Vagina (tissue), 2 donors: Measurements from ENCODE around the gene LZTS2. TPM values are rescaled to one million over a fixed set of nuclear protein-coding genes. Genes with fewer than 3 reads are reported as not detected.

Source experiments
- DNase-seq, 2 donors: peaks; one replicate each; pipeline ENCODE4 v3.0.0-alpha.2; 2017; ENCODE audit errors: extremely low spot score in 2 of 2
- H3K27ac ChIP-seq: fragments of 200-600 bp; sonication (generic); one replicate; pipeline ENCODE4 v1.5.1; 2019
- H3K27me3 ChIP-seq: fragments of 200-600 bp; sonication (generic); one replicate; pipeline ENCODE4 v1.5.1; 2019
- H3K36me3 ChIP-seq, 2 donors: fragments of 200-600 bp; sonication (generic); one replicate each; pipeline ENCODE4 v1.5.1; 2017 to 2019
- H3K4me1 ChIP-seq: fragments of 200-600 bp; sonication (generic); one replicate; pipeline ENCODE4 v1.5.1; 2019
- H3K4me3 ChIP-seq, 2 donors: fragments of 200-600 bp; sonication (generic); 1 replicate in 1 of 2; 2 replicates in 1 of 2; pipeline ENCODE4 v1.5.1; 2016 to 2019
- H3K9me3 ChIP-seq: fragments of 200-600 bp; sonication (generic); one replicate; pipeline ENCODE4 v1.5.1; 2019
- CTCF ChIP-seq, 3 experiments: fragments of 450-650 bp in 2 of 3; fragments of 200-600 bp in 1 of 3; sonication (generic) in 1 of 3; IDR thresholded peaks; one replicate each; pipeline ENCODE4 v1.5.1; 2017 to 2019; ENCODE audit warnings: antibody characterized with exemption in 3 of 3, mild to moderate bottlenecking in 2 of 3, moderate library complexity in 2 of 3
- POLR2A ChIP-seq, 2 donors: fragments of 450-650 bp; IDR thresholded peaks; one replicate each; pipeline ENCODE4 v1.6.1; 2017; ENCODE audit warnings: antibody characterized with exemption in 2 of 2, mild to moderate bottlenecking in 2 of 2, moderate library complexity in 2 of 2
- POLR2AphosphoS5 ChIP-seq, 2 donors: sonication (generic); formaldehyde crosslinking; IDR thresholded peaks; one replicate each; pipeline ENCODE4 v1.9.0; 2017; ENCODE audit warnings: antibody characterized with exemption in 2 of 2, mild to moderate bottlenecking in 2 of 2, low read depth in 1 of 2; ENCODE audit not compliant: insufficient read depth in 1 of 2
- intact Hi-C: fragments of 100-400 bp; cut with DNase I; formaldehyde crosslinking; loops from one replicate; pipeline ENCODE4 v1.15.1; 2023
- total RNA-seq: library from RNA; depleted of rRNA; stranded (reverse); fragments of >200 nt; gene quantifications from one replicate; pipeline ENCODE4 v1.2.3, GENCODE V29; 2016

The LZTS2 gene
- total RNA-seq, 1 donor from 2014 or later = 99.4 TPM

- no peaks in the 10 kb centered on the region for H3K27me3 ChIP-seq
Observed at GRCh38 chr10:101019440-101019703, 19.8 kb downstream of the LZTS2 start.

GRCh38 chr10:101020427-101021075 is 20.9 kb downstream of the LZTS2 start:
- DNase-seq = no peak
- H3K36me3 ChIP-seq = no peaks in the 10 kb centered on the region
- intact Hi-C loops = no loop called here

More at GRCh38 chr10:101019440-101019703, 19.8 kb downstream of the LZTS2 start:
- intact Hi-C loops = no loop called here
- H3K27ac ChIP-seq = no peak overlapping the region
- no peaks in the 10 kb centered on the region for H3K36me3 ChIP-seq
- no peak for DNase-seq
- H3K4me3 ChIP-seq = no peak overlapping the region
- peaks cover 7% of the 10 kb centered on the region for H3K4me1 ChIP-seq
- TF ChIP-seq POLR2AphosphoS5 (IDR thresholded peaks at IDR 0.05; ENCODE audit: insufficient read depth in 1 of 2, low read depth in 1 of 2) (no peak), CTCF (IDR thresholded peaks at IDR 0.05) (no peak), POLR2A (IDR thresholded peaks at IDR 0.05) (no peak)
- H3K9me3 ChIP-seq = no peaks in the 10 kb centered on the region

GRCh38 chr10:101021239-101021638 is 21.6 kb downstream of the LZTS2 start:
- peaks cover 7% of the 10 kb centered on the region for H3K4me1 ChIP-seq
- intact Hi-C loops = no loop called here
- no peak for DNase-seq
- H3K36me3 ChIP-seq = no peaks in the 10 kb centered on the region
- no peak overlapping the region for H3K4me3 ChIP-seq
- no peak for TF ChIP-seq CTCF (IDR thresholded peaks at IDR 0.05)
- no peak for TF ChIP-seq POLR2A (IDR thresholded peaks at IDR 0.05)
- no peak for TF ChIP-seq POLR2AphosphoS5 (IDR thresholded peaks at IDR 0.05; ENCODE audit: insufficient read depth in 1 of 2, low read depth in 1 of 2)
- H3K27me3 ChIP-seq = no peaks in the 10 kb centered on the region
- H3K27ac ChIP-seq = no peak overlapping the region
- H3K9me3 ChIP-seq = no peaks in the 10 kb centered on the region

More at GRCh38 chr10:101020427-101021075, 20.9 kb downstream of the LZTS2 start:
- Histone ChIP-seq H3K9me3 (no peaks in the 10 kb centered on the region), H3K27ac (no peak overlapping the region), H3K4me1 (peaks cover 7% of the 10 kb centered on the region), H3K4me3 (no peak overlapping the region), H3K27me3 (no peaks in the 10 kb centered on the region)
- TF ChIP-seq POLR2A (IDR thresholded peaks at IDR 0.05) = no peak
- no peak for TF ChIP-seq POLR2AphosphoS5 (IDR thresholded peaks at IDR 0.05; ENCODE audit: insufficient read depth in 1 of 2, low read depth in 1 of 2)
- no peak for TF ChIP-seq CTCF (IDR thresholded peaks at IDR 0.05)

GRCh38 chr10:101021692-101022251 is 22.2 kb downstream of the LZTS2 start:
- no peaks in the 10 kb centered on the region for H3K9me3 ChIP-seq
- no peak overlapping the region for H3K27ac ChIP-seq
- H3K36me3 ChIP-seq = no peaks in the 10 kb centered on the region
- intact Hi-C loops = no loop called here
- TF ChIP-seq POLR2A (IDR thresholded peaks at IDR 0.05) = no peak
- TF ChIP-seq POLR2AphosphoS5 (IDR thresholded peaks at IDR 0.05; ENCODE audit: insufficient read depth in 1 of 2, low read depth in 1 of 2) = no peak
- no peak for DNase-seq
- H3K4me1 ChIP-seq = peaks cover 7% of the 10 kb centered on the region
- H3K27me3 ChIP-seq = no peaks in the 10 kb centered on the region
- H3K4me3 ChIP-seq = no peak overlapping the region

- intact Hi-C loops = no loop called here
- Histone ChIP-seq H3K27me3 (no peaks in the 10 kb centered on the region), H3K27ac (no peak overlapping the region), H3K4me1 (peaks cover 7% of the 10 kb centered on the region), H3K4me3 (no peak overlapping the region), H3K36me3 (no peaks in the 10 kb centered on the region), H3K9me3 (no peaks in the 10 kb centered on the region)
- TF ChIP-seq CTCF (IDR thresholded peaks at IDR 0.05) (no peak), POLR2AphosphoS5 (IDR thresholded peaks at IDR 0.05; ENCODE audit: insufficient read depth in 1 of 2, low read depth in 1 of 2) (no peak), POLR2A (IDR thresholded peaks at IDR 0.05) (no peak)
- DNase-seq = no peak
Observed at GRCh38 chr10:101022967-101023705, 23.5 kb downstream of the LZTS2 start.
